ENCODE measurements around the gene TRAPPC12. TPM values are rescaled to one million over a fixed set of nuclear protein-coding genes. Genes with fewer than 3 reads are reported as not detected.

TRAPPC12 gene
- total and polyA plus RNA-seq, 8 donors = 35.2 to 97.5 (median 40.9) TPM

- Histone ChIP-seq H3K27ac (peak overlapping the region in 1 of 4 donors; percentile 5), H3K36me3 (peaks cover 0 to 30% (median 0%) of the 10 kb centered on the region in 3 donors), H3K9me3 (no peaks in the 10 kb centered on the region), H3K4me1 (peaks cover 0 to 8% (median 0%) of the 10 kb centered on the region in 3 donors), H3K4me3 (no peak overlapping the region), H3K27me3 (no peaks in the 10 kb centered on the region)
- intact Hi-C loops (cut with DNase I) = no loop called here
- TF ChIP-seq CTCF (IDR thresholded peaks at IDR 0.05) = no peak
- DNase-seq (peak in 5 of 6 donors; percentile 52 to 93 (median 79)), ATAC-seq (peak; percentile 60 to 91 (median 70)), FAIRE-seq (no peak)
- WGBS, 2 donors = 24 to 31% methylated on average over 7 of the region's 7 CpGs
These were observed 101.0 kb downstream of the TRAPPC12 start for GRCh38 chr2:3480352-3481010.

- Histone ChIP-seq H3K9me3 (no peaks in the 10 kb centered on the region), H3K27ac (no peak overlapping the region), H3K4me1 (peaks cover 0 to 8% (median 0%) of the 10 kb centered on the region in 3 donors), H3K4me3 (no peak overlapping the region), H3K36me3 (peaks cover 0 to 31% (median 0%) of the 10 kb centered on the region in 3 donors), H3K27me3 (no peaks in the 10 kb centered on the region)
- intact Hi-C loops (cut with DNase I) = no loop called here
- ATAC-seq = no peak
- peak in 1 of 6 donors; percentile 8 for DNase-seq
- no peak for FAIRE-seq
- WGBS, 2 donors = 77 to 85% methylated on average over 5 of the region's 5 CpGs
- TF ChIP-seq CTCF (IDR thresholded peaks at IDR 0.05) = no peak
These were observed 101.5 kb downstream of the TRAPPC12 start for GRCh38 chr2:3481011-3481400.

- intact Hi-C loops (cut with DNase I) = no loop called here
- 96 to 98% methylated on average over 20 of the region's 20 CpGs for WGBS, 2 donors
- peak in 1 of 6 donors; percentile 52 for DNase-seq
These were observed 102.4 kb downstream of the TRAPPC12 start for GRCh38 chr2:3481736-3482362.

GRCh38 chr2:3482363-3482821 is 102.9 kb downstream of the TRAPPC12 start:
- no peak overlapping the region for H3K4me3 ChIP-seq
- WGBS, 2 donors = 94 to 95% methylated on average over 20 of the region's 20 CpGs
- DNase-seq = peak in 1 of 6 donors; percentile 68

More at GRCh38 chr2:3481736-3482362, 102.4 kb downstream of the TRAPPC12 start:
- peaks cover 0 to 8% (median 0%) of the 10 kb centered on the region in 3 donors for H3K4me1 ChIP-seq
- H3K27me3 ChIP-seq = no peaks in the 10 kb centered on the region
- no peak overlapping the region for H3K27ac ChIP-seq
- TF ChIP-seq CTCF (IDR thresholded peaks at IDR 0.05) = no peak
- H3K36me3 ChIP-seq = peaks cover 0 to 26% (median 0%) of the 10 kb centered on the region in 3 donors
- FAIRE-seq (no peak), ATAC-seq (no peak)
- H3K4me3 ChIP-seq = no peak overlapping the region
- no peaks in the 10 kb centered on the region for H3K9me3 ChIP-seq

More at GRCh38 chr2:3482363-3482821, 102.9 kb downstream of the TRAPPC12 start:
- no peak for TF ChIP-seq CTCF (IDR thresholded peaks at IDR 0.05)
- Histone ChIP-seq H3K4me1 (peaks cover 0 to 8% (median 0%) of the 10 kb centered on the region in 3 donors), H3K36me3 (peaks cover 0 to 24% (median 0%) of the 10 kb centered on the region in 3 donors), H3K9me3 (no peaks in the 10 kb centered on the region), H3K27ac (no peak overlapping the region), H3K27me3 (no peaks in the 10 kb centered on the region)
- ATAC-seq (no peak), FAIRE-seq (no peak)
- intact Hi-C loops (cut with DNase I) = no loop called here
